Stimulated activated CD4-positive, alpha-beta T cell treated with anti-CD3 and anti-CD28 coated beads, Interleukin-2, amount 100 ng/mL, for 4 hours (primary cell): Measurements from ENCODE around the gene POU6F2.

Experiments
- DNase-seq: peaks from one replicate; pipeline ENCODE4 v3.0.0-alpha.2; 2020; ENCODE audit warnings: low read depth

Gene POU6F2

GRCh38 chr7:39128287-39128843 is 150.7 kb downstream of the POU6F2 start:
- no peak for DNase-seq

GRCh38 chr7:39130274-39130673 is 152.6 kb downstream of the POU6F2 start:
- no peak for DNase-seq

GRCh38 chr7:39130857-39131526 is 153.3 kb downstream of the POU6F2 start:
- no peak for DNase-seq

GRCh38 chr7:39132306-39132705 is 154.6 kb downstream of the POU6F2 start:
- DNase-seq, result no peak

GRCh38 chr7:39133088-39133487 is 155.4 kb downstream of the POU6F2 start:
- DNase-seq, result no peak

GRCh38 chr7:39137480-39137879 is 159.8 kb downstream of the POU6F2 start:
- no peak for DNase-seq

- DNase-seq, result no peak
Measured at GRCh38 chr7:39142750-39143149, 165.0 kb downstream of the POU6F2 start.

- DNase-seq, result no peak
Measured at GRCh38 chr7:39144420-39144819, 166.7 kb downstream of the POU6F2 start.

GRCh38 chr7:39145283-39145682 is 167.6 kb downstream of the POU6F2 start:
- DNase-seq, result no peak

GRCh38 chr7:39145935-39146334 is 168.2 kb downstream of the POU6F2 start:
- no peak for DNase-seq

- DNase-seq, result no peak
Measured at GRCh38 chr7:39152701-39153100, 175.0 kb downstream of the POU6F2 start.

- DNase-seq, result no peak
Measured at GRCh38 chr7:39153113-39153512, 175.4 kb downstream of the POU6F2 start.

GRCh38 chr7:39153647-39154046 is 175.9 kb downstream of the POU6F2 start:
- DNase-seq, result no peak

GRCh38 chr7:39154815-39155214 is 177.1 kb downstream of the POU6F2 start:
- DNase-seq, result no peak

GRCh38 chr7:39158367-39158766 is 180.7 kb downstream of the POU6F2 start:
- DNase-seq, result no peak

- no peak for DNase-seq
Measured at GRCh38 chr7:39161903-39162302, 184.2 kb downstream of the POU6F2 start.

- no peak for DNase-seq
Measured at GRCh38 chr7:39164887-39165286, 187.2 kb downstream of the POU6F2 start.

- DNase-seq, result no peak
Measured at GRCh38 chr7:39168403-39169098, 190.8 kb downstream of the POU6F2 start.

GRCh38 chr7:39172137-39172536 is 194.4 kb downstream of the POU6F2 start:
- DNase-seq, result no peak

GRCh38 chr7:39181398-39181797 is 203.7 kb downstream of the POU6F2 start:
- DNase-seq, result no peak

- DNase-seq, result no peak
Measured at GRCh38 chr7:39183796-39184195, 206.1 kb downstream of the POU6F2 start.

- no peak for DNase-seq
Measured at GRCh38 chr7:39184391-39184790, 206.7 kb downstream of the POU6F2 start.

GRCh38 chr7:39186131-39186530 is 208.4 kb downstream of the POU6F2 start:
- DNase-seq, result no peak

GRCh38 chr7:39186671-39187070 is 209.0 kb downstream of the POU6F2 start:
- DNase-seq, result no peak
